Activated T-cell treated with anti-CD3 and anti-CD28 coated beads, Interleukin-2, amount 50 U/mL, for 1 hour (primary cell): ENCODE data around the gene ZSWIM7.
A peak's percentile ranks its signal among the peaks of the same experiment; 100 is the strongest.
"Not testable (repeated sequence)": the region's sequence is repeated elsewhere in the genome, so short reads cannot be mapped to it uniquely, and the experiment has no call there.

Source experiments
- DNase-seq: peaks from one replicate; pipeline ENCODE4 v3.0.0-alpha.2; 2020

ZSWIM7 gene

DNA sequence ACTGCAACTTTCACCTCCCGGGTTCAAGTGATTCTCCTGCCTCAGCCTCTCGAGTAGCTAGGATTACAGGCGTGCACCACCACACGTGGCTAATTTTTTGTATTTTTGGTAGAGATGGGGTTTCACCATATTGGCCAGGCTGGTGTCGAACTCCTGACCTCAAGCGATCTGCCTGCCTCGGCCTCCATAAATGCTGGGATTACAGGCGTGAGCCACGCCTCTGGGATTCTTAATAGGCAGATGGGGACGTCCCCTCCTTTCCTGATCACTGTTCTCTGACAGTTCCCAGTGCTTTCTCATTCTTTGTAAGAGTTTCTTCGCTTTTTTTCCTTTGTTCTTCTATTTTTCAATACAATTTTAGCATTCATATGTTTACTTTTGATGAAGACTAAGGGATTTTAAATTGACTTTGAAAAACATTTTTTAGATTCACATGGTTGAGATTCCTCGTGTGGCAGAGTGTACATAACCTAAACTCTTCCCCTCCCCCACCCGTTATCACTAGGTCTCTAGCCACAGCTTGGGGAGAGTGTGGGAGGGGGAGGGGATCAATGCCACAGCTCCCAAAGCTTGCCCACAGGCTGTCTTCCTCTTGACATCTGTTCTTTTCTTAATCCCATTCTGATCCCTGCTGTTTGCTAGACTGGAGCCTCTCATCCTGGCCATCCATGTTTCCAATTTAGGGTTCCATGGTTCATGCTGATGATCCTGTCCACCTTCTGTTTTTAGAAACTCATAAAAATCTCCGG is 43.5 kb downstream of the ZSWIM7 start:
- no peak for DNase-seq

DNA sequence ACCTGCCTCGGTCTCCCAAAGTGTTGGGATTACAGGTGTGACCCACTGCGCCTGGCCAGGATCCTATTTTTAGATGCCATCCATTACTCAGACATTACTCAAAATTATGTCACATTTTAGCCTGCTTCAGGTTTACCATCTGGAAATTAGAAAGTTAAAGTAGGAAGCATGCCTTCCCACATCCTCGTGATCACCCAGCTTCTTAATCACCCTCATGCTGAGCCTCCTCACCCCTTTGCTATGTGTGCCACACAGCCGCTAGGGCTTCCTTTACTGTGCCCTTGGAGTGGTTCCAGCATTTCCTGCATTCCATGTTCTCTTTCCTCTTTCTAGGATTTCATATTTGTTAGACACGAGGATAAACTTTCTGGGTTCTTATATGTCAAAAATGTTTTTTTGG is 45.3 kb downstream of the ZSWIM7 start:
- DNase-seq, result no peak

DNA sequence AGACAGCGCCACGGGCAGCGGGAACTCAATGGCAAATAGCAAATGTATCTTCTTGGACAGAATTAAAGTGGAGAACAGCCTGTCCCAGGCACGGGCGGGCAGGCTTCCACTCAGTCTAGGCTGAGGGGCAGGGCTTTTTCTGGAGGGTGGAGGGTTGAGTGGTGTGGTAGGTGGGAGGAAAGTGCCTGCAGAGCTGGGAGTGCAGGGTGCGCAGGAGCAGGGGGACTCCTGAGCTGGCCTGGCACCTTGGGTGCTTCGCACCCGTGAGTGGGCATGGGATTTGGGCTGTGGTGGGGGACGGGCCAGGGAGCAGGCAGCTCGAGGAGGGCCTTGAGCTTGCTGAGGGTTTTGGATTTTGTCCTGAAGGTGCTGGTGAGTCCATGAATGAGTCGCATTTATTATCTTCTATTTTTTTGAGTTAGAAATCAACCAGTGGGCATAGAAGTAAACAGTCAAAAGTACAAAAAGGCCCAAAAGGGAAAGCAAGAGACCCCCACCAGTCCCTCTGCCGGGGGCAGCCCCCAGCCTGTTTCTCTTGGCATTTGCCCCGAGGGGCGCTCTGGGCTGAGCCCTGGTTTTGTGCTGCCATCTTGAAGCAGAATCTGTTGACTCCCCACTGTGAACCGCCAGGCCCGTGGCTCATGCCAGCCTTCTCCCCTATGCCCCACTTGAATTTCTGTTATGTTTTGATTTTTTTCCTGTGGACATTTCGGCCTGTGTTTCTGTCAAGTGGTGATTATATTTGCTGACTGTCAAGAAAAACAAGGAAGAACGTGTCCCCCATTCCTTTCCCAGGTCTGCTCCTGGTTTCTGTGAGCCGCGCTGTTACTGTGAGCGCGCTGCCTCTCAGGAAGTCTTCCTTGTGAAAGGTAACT is 46.4 kb downstream of the ZSWIM7 start:
- DNase-seq, result no peak

DNA sequence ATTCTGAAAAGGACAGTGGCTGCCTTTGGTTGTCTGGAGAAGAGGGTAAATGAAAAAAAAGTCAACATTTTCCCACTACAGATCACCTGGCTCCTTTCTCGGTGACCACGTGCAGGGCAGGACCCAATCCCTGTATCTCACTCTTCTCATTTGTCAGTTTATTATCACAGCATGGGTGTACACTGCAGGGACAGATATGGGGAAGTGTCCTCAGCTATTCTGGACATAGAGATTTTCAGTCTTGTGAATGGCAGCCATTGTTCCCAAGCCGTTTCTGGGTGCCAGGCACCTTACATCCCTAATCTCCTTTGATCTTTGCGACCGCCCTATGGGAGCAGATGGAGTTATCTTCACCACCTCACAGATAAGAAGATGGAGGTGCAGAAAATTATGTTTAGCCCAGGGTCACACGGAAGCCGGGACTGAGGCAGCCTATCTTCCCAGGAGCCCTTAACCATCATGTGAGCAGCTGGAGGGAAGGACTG is 47.4 kb downstream of the ZSWIM7 start:
- no peak for DNase-seq

DNA sequence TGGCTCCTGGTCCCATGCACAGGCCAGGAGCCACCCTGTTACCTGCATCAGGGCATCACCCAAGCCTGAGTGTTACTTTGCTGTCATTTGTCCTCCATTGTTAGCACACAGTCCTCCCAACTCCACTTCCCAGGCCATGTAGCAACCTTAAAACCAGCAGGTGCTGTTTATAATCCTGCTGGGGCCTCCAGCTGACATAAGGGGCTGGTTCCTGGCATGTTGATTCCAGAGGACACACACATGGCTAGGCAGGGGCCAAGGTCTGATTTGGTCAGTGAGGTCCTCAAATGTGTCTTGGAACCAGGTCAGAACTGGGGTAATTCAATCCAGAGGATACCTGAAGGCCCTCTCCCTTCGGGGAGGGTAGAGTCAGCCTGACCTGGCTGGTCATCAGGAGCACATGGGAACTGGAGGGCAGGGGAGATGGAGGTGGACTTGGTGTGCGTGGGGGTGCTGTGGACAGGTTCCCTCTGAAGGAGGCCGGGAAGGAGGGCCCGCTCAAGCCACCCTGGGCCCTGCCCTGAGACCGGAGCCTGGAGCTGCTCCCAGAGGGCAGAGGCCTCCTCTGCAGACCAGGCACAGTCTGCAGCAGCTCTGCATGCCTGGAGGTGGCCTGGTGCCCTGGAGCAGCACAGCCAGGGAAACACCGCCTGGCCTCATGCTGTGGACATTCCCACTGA is 48.0 kb downstream of the ZSWIM7 start:
- no peak for DNase-seq

DNA sequence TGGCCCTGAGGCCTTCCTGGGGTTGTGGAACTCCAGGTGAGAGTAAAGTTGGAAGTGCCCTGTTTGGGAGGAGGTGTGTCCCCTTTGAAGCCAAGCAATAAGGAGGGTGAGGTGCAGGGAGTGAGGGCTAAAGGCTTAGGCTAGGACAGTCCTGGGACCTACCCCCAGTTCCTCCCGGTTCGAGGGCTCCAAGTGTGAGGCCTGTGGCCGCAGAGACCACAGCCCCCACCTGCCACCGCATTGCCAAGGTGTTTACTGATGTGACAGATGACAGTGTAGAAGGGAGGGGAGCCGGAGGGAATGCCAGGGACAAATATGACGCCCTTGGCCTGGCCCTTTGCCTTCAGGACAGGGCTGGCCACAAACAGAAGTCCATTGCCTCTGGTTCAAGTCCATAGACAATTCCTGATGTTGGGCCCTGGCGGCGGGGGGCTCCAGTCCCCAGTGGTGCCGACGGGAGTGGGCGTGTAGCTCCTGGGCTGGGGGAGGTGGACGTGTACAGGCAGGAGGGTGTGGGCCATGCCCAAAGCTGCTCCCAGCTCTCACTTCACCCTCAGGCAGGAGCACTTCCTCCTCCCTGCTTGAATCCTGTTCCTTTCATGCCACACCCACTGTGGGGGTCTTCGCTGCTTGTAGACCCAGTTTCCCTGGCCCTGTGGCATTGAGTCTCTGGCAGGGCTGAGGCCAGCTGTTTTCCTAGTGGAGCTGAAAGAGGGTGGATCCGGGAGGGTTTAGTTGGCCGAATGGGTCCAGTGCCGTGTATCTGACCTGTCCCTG is 51.3 kb downstream of the ZSWIM7 start:
- DNase-seq, result no peak

DNA sequence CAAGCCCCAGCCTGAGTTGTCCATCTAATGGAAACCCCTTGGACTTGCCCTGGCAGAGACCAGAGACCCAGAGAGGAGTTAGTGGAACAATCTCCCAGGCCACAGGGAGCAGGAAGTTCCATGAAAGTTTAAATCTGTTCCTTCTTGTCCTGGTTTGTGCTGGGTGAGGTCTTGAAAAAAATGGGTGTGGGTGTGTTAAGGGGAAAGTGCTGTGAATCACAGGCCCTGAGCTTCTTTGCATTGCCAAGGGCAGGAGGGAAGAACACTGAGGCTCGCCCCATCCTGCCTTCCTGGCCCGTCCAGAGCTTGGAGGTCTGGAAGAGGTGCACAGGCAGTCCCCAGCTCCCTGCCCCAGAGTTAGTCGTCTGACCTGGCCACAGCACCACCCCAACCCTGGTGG is 52.2 kb downstream of the ZSWIM7 start:
- no peak for DNase-seq

DNA sequence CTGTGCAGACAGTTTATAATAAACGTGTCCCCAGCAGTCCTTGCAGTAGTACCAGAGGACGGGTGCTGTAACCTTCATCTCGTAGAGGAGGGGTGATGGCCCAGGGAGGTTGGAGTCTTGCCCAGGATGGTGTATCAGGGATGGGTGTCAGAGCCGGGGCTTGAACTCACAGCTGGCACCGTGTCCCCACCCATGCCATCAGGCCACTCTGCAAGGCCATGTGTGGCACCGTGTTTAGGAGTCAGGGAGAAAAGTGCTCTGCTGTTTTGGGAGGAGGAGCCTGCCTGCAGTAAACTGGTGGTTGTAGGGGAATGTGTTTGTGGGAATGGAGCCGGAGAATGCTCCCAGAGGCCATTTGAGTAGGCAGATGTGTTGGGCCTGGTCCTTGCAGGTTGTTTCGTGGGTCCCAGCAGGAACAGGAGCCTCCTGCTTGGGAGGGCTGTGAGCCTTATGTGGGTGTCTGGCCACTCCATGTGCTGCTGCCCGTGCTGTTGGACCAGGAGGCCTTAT is 52.8 kb downstream of the ZSWIM7 start:
- no peak for DNase-seq

DNA sequence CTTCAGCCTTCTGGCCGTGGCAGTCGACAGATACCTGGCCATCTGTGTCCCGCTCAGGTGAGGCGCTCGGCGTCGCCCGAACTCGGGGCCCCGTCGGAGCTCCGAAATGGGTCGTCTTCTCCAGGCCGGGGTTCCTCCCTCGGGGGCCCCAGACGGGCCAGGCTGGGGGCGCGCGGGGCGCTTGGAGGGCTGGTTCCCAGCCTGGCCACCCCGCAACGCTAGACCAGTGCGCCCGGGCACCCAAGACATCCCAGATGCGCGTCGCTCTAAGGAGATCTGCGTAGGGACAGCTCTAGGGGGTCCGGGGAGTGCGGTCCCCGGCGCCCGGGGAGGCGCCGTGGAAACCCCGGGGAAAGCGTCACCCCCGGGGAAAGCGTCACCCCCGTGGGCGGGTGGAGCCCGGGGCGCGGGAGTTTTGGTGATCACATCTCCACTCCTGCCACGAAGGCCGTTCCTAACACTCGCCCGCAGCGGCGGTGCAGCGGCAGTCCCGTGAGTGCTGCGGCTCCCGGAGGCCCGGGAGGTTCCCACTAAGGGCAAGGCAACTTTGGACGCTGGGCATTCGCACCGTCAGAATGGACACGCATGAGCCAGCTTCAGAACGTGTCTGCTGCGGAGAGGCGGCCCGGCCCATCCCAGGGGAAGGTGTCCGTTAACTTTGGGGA is 53.8 kb downstream of the ZSWIM7 start:
- DNase-seq, result peak; percentile 32

DNA sequence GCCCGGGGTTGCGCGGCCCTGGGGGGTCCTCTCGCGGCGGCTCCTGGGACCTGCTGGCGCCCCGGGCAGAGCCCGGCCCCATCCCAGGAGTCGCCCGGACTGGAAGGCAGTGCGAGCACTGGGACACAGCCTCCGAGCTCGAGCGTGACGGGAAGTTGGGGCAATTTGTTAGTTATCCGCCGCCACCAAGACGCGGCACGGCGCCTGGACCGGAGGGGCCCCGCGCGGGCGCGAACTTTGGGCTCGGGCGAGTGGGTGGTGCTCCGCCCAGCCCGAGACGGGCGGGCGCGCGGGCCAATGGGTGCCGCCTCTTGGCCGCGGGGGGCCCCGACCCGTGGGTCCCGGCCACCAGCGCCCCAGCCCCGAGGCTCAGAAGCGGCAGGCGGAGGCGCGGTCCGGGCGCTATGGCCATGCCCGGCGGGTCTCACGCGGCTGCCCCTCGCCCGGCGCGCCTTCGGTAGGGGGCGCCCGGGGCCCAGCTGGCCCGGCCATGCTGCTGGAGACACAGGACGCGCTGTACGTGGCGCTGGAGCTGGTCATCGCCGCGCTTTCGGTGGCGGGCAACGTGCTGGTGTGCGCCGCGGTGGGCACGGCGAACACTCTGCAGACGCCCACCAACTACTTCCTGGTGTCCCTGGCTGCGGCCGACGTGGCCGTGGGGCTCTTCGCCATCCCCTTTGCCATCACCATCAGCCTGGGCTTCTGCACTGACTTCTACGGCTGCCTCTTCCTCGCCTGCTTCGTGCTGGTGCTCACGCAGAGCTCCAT is 54.6 kb downstream of the ZSWIM7 start, which contains the start of gene ADORA2B:
ADORA2B (plus strand) TSS at position 372 of the 768 bp plus-strand sequence; CDS start at position 491, 119 bp downstream.
- DNase-seq, result peak; percentile 47

DNA sequence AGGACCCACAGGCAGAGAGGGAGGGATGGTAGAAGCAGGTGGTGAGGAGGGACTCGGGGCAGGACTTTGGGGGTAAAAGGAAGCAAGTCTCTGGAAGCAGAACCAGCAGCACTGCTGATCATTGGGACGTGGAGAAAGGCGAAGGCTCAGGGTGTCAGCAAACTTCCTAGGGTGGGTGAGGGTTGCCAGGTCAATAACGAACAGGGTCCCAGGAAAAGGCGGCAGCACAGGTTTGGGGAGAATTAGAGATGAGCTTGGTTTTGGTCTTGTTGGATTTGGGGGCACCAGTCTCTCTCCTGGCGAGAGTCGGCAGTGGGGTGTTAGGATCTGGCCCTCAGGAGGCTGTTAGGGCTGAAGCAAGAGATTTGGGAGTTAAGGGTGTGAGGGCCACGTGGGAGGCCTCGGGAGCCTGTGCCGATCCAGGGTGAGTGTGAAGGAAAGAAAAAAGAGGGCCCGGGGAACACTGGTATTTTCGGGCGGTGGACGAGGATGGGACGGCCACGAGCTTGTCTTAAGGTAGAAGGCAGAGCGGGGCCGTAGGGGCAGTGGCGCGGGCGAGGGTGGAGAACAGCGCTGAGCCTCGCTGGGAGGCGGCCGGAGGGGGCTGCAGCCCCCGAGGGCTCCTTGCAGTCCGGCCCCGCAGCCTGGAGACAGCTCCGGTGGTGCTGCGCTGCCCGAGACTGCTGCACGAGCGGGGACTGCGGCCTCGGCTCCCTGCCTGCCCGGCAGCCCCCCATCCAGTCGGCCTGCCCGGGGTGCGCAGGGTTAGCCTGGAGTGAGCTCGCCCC is 55.3 kb downstream of the ZSWIM7 start:
- no peak for DNase-seq

DNA sequence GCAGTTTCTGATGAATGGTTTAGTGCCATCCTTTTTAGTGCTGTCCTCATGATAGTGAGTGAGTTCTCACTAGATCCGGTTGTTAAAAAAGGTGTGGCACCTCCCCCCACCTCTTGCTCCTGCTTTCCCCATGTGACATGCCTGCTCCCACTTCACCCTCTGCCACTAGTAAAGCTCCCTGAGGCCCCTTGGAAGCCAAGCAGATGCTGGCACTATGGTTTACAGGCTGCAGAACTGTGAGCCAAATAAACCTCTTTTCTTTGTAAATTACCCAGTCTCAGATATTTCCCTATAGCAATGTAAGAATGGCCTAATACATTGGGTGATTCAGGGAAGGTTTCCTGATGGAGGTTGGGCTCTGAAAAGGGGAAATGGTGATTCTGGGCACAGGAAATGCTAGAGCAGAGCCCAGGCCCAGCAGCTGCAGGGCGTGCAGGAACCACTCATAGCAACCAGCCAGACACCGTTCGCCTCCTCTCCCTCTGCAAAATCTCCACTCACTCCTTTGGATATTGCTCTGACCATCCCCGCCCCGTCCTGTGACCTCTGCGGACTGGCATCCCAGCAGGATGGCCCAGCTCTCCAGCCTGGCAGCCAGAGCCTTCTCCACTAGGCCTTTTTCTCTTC is 57.2 kb downstream of the ZSWIM7 start:
- DNase-seq, result no peak

DNA sequence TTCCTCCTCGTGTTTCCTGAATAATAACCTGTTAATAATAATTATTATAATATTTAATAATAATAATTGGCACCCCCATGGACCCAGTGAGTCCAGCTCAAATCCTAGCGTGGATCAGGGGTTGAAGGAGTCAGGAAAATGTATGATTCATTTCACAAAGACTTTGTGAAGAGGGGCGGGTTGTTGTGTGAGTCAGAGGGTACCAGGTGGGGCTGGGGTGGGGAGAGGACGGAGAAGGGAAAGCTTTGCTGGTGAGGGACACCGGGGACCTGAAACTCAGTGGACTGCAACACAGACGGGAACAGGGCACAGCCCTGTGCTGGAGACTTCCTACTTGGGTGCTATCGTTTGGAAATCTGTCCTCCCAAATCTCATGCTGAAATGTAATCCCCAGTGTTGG is 57.7 kb downstream of the ZSWIM7 start:
- no peak for DNase-seq

DNA sequence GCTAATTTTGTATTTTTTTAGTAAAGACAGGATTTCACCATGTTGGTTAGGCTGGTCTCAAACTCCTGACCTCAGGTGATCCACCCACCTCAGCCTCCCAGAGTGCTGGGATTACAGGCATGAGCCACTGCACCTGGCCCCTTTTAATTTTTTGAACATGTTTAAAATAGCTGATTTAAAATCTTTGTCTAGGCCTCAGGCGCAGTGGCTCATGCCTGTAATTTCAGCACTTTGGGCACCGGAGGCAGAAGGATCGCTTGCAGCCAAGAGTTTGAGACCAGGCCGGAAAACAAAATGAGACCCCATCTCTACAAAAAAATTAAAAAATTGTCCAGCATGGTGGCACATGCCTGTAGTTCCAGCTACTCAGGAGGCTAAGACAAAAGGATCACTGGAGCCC is 63.0 kb downstream of the ZSWIM7 start:
- not testable (repeated sequence) for DNase-seq

DNA sequence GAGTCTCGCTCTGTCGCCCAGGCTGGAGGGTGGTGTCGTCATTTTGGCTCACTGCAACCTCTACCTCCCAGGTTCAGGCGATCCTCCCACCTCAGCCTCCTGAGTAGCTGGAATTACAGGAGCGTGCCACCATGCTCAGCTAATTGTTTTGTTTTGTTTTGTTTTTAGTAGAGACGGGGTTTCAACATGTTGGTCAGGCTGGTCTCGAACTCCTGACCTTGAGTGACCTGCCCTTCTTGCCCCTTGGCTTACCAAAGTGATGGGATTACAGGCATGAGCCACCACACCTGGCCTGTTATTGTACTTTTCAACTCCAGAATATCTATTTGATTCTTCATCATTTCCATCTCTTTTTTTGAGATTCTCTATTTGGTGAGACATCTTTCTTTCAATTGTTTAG is 63.6 kb downstream of the ZSWIM7 start:
- DNase-seq, result no peak

DNA sequence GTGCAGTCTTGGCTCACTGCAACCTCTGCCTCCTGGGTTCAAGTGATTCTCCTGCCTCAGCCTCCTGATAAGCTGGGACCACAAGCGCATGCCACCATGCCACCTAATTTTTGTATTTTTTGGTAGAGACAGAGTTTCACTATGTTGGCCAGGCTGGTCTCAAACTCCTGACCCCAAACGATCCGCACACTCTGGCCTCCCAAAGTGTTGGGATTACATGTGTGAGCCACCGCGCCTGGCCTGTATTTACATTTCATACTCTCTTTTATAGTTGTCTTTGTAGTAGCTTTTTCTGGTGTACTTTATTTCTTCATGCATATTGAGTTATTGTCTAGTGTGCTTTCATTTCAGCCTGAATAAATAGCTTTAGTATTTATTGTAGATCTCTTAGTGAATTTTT is 64.6 kb downstream of the ZSWIM7 start:
- no peak for DNase-seq

DNA sequence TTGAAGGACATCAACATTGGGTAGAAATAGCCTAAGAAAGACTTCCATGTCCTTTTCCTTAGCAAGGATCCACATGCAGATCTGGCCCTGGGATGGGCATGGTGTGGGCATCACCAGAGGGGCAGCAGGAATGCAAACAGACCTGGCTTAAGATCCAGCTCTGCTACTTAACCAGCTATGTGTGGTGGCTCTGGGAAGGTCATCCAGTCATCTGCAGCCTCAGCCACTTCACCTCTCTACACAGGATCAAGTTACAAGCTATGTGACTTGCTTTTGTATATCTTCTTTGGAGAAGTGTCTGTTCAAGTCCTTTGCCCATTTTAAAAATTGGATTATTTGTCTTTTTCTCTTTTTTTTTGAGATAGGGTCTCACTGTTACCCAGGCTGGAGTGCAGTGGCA is 68.1 kb downstream of the ZSWIM7 start:
- DNase-seq, result no peak

DNA sequence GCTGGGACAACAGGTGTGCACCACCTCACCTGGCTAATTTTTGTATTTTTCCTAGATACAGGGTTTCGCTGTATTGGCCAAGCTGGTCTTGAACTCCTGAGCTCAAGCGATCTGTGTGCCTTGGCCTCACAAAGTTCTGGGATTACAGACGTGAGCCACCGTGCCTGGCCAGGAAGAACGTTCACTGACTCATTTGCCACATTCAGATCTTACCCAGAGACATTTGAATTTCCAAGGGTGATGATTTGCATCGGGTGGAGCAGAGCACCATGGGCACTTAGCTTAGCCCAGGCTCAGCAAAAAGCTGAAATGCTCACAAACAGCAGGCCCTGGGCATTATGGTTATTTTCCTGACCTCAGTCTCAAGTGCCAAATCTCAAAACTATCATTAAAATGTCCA is 69.1 kb downstream of the ZSWIM7 start:
- no peak for DNase-seq

DNA sequence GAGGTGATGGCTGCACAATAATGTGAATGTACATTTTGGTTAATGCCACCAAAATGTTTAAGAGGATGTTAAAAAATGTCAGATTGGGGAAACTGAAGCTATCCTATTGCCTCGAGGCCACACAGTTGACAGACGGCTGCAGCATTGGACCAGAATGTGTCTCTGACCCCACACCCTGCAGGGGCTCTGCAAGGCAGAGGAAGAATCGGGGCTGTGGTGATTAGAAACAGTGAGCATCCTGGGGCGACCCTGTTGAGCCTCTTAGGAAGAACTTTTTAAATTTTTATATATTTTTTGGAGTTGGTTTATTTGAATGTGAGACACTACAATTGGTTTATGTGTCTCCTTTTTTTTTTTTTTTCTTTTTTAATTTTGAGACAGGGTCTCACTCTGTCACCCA is 69.6 kb downstream of the ZSWIM7 start:
- DNase-seq, result no peak
